ENCODE results near the gene DNAH2.

Gene DNAH2

GRCh38 chr17:7833011-7833794 is 115.7 kb downstream of the DNAH2 start:
- TF ChIP-seq CTCF (conservative IDR thresholded peaks at IDR 0.05; ENCODE audit: control insufficient read depth, insufficient read depth, low read depth, low read length) = no peak
- no peak for DNase-seq (ENCODE audit: low read depth)

GRCh38 chr17:7833795-7834541 is 116.4 kb downstream of the DNAH2 start, which contains the start of gene KDM6B:
Gene KDM6B (plus strand): TSS chr17:7834217. CDS start chr17:7845555, 11,338 bp downstream.
- DNase-seq (ENCODE audit: low read depth) = peak; percentile 86
- peak within 1 kb of the TSS; percentile 71 for H3K4me3 ChIP-seq (ENCODE audit: control insufficient read depth, low read depth, low read length)
- TF ChIP-seq CTCF (conservative IDR thresholded peaks at IDR 0.05; ENCODE audit: control insufficient read depth, insufficient read depth, low read depth, low read length) = no peak

More at GRCh38 chr17:7833011-7833794, 115.7 kb downstream of the DNAH2 start:
- peak overlapping the region; percentile 71 for H3K4me3 ChIP-seq (ENCODE audit: control insufficient read depth, low read depth, low read length)

GRCh38 chr17:7834542-7834956 is 117.0 kb downstream of the DNAH2 start:
- TF ChIP-seq CTCF (conservative IDR thresholded peaks at IDR 0.05; ENCODE audit: control insufficient read depth, insufficient read depth, low read depth, low read length) = no peak
- no peak for DNase-seq (ENCODE audit: low read depth)
- peak overlapping the region; percentile 71 for H3K4me3 ChIP-seq (ENCODE audit: control insufficient read depth, low read depth, low read length)

- TF ChIP-seq CTCF (conservative IDR thresholded peaks at IDR 0.05; ENCODE audit: control insufficient read depth, insufficient read depth, low read depth, low read length) = peak; percentile 75
- peak; percentile 96 for DNase-seq (ENCODE audit: low read depth)
- H3K4me3 ChIP-seq (ENCODE audit: control insufficient read depth, low read depth, low read length) = peak overlapping the region; percentile 71
Measured at GRCh38 chr17:7834957-7835813, 117.6 kb downstream of the DNAH2 start.

GRCh38 chr17:7835814-7836595 is 118.5 kb downstream of the DNAH2 start:
- peak; percentile 49 for DNase-seq (ENCODE audit: low read depth)
- H3K4me3 ChIP-seq (ENCODE audit: control insufficient read depth, low read depth, low read length) = peak overlapping the region; percentile 71
- no peak for TF ChIP-seq CTCF (conservative IDR thresholded peaks at IDR 0.05; ENCODE audit: control insufficient read depth, insufficient read depth, low read depth, low read length)
